HPDE6-E6E7 (cell line): ENCODE results near the gene NLRC5.

ENCODE experiments used
- DNase-seq: peaks from one replicate; pipeline ENCODE4 v3.0.0; 2011; ENCODE audit warnings: missing footprints; ENCODE audit errors: extremely low spot score

Gene NLRC5

GRCh38 chr16:56988948-56989945 lies at the start of gene NLRC5:
TSS of gene NLRC5 (plus strand) at chr16:56989557. CDS start at chr16:57020713, 31,156 bp downstream.
- peak; percentile 97 for DNase-seq

- no peak for DNase-seq
These were observed 49.6 kb upstream of the NLRC5 start for GRCh38 chr16:56939801-56940200.

GRCh38 chr16:56941092-56941491 lies 48.3 kb upstream of the NLRC5 start:
- DNase-seq: no peak

GRCh38 chr16:56941856-56942331 lies 47.5 kb upstream of the NLRC5 start:
- no peak for DNase-seq

- DNase-seq: no peak
These were observed 45.5 kb upstream of the NLRC5 start for GRCh38 chr16:56943761-56944375.

- no peak for DNase-seq
These were observed 44.2 kb upstream of the NLRC5 start for GRCh38 chr16:56944954-56945839.

GRCh38 chr16:56945847-56946527 lies 43.4 kb upstream of the NLRC5 start:
- no peak for DNase-seq

- DNase-seq: no peak
These were observed 42.4 kb upstream of the NLRC5 start for GRCh38 chr16:56946767-56947603.

- no peak for DNase-seq
These were observed 41.8 kb upstream of the NLRC5 start for GRCh38 chr16:56947604-56947995.

- DNase-seq: no peak
These were observed 41.1 kb upstream of the NLRC5 start for GRCh38 chr16:56948234-56948633.

GRCh38 chr16:56950051-56950450 lies 39.3 kb upstream of the NLRC5 start:
- no peak for DNase-seq

- no peak for DNase-seq
These were observed 38.9 kb upstream of the NLRC5 start for GRCh38 chr16:56950455-56950854.

- DNase-seq: no peak
These were observed 38.2 kb upstream of the NLRC5 start for GRCh38 chr16:56950881-56951771.

- DNase-seq: no peak
These were observed 36.4 kb upstream of the NLRC5 start for GRCh38 chr16:56953006-56953405.

GRCh38 chr16:56956076-56956475 lies 33.3 kb upstream of the NLRC5 start:
- DNase-seq: no peak

- DNase-seq: no peak
These were observed 32.6 kb upstream of the NLRC5 start for GRCh38 chr16:56956756-56957155.

GRCh38 chr16:56960681-56961281 lies 28.6 kb upstream of the NLRC5 start:
- DNase-seq: no peak

GRCh38 chr16:56961386-56961785 lies 28.0 kb upstream of the NLRC5 start:
- DNase-seq: no peak

GRCh38 chr16:56961851-56962281 lies 27.5 kb upstream of the NLRC5 start, which contains the start of gene CETP:
TSS of gene CETP (plus strand) at chr16:56961950. CDS start at chr16:56961980, 30 bp downstream.
- DNase-seq: no peak
